Measurements from ENCODE around the gene BTBD2. TPM values are rescaled to one million over a fixed set of nuclear protein-coding genes. Genes with fewer than 3 reads are reported as not detected.

BTBD2 gene
- total RNA-seq, 1 donor from 2014 or later, result 82.3 TPM

GRCh38 chr19:2050991-2051772 lies 35.7 kb upstream of the BTBD2 start, which contains the start of gene MKNK2:
Gene MKNK2, minus strand, starts transcription at chr19:2051244. Its CDS starts 393 bp downstream, at chr19:2050851.
- no peak for DNase-seq (ENCODE audit: extremely low read depth, low read depth, low spot score)

- DNase-seq (ENCODE audit: extremely low read depth, low read depth, low spot score), result no peak
Measured at GRCh38 chr19:2050349-2050990, 35.0 kb upstream of the BTBD2 start.

- DNase-seq (ENCODE audit: extremely low read depth, low read depth, low spot score), result no peak
Measured at GRCh38 chr19:2049741-2050348, 34.3 kb upstream of the BTBD2 start.

DNA sequence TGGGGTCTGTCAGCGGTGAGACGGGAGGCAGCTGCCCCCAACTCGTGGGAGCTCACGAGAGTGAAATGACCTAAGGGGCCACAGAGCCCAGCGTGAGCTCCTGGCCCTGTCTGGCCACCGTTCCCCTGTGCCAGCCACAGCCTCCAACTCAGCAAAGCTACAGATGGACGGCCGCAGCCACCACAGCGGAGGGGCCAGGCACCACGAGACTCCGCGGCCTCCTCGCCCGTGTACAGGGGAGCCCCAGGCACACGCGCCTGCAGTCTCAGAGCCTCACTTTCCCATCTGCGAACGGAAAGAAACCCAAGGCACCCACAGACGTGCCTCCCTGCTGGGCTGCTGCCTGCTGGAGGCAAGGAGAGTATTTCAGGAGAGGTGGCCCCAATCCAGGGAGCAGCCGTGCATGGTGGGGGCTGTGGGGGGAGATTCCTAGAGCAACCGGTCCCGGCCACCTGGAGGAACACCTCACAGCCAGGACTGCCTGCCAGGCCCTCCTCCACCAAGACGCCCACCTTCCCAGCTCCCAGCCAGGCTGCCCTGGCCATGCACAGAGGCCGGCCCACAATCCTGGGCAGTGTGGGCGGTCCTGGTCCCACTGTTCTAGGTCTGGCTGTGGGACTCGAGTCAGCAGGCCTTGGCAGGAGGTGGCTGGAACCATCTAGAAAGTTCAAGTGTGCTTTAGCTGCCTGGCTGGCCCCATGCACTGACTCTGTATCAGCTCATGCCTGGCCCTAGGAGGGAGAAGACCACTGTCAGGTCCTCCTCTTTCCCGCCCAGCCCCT lies 33.6 kb upstream of the BTBD2 start:
- DNase-seq (ENCODE audit: extremely low read depth, low read depth, low spot score), result no peak

DNA sequence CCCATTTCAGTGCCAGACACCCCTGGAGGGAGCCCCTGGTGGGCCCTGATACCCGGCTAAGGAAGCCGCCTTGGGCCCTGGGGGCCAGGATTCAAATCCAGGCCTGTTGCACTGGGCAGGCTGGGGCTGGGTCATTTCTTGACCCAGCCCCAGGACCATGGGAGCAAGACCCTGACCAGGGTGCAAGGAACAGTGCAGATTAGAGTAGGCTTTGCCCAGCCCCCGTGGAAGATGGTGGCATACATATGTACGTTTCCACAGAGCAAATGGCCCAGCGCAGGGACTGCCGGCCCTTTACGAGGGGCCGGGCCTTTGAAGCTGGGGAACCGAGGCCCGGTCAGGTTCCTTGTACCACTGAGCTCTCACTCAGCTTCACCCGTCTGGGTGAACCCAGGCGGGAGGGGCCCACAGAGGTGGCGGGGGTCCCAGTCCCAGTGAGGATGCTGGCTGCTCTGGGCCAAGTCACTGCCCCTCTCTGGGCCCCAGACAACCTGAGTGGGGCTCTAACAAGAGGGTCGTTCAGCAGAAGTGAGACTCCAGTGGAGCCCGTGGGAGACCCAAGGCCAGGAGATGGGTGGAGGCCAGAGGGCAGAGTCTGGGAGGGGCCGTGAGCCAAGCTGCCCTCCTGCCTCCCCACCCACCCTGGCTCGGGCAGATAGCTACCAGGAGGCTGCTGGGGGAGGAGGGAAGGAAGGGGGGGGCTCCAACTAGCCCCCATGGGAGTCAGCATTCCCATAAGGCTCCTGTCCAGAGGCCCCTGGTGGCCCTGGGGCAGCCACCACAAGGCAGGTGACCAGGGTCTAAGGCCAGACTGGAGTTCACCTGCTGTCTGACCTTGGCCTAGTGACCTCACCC lies 32.8 kb upstream of the BTBD2 start:
- DNase-seq (ENCODE audit: extremely low read depth, low read depth, low spot score), result no peak

GRCh38 chr19:2047449-2048103 lies 32.1 kb upstream of the BTBD2 start:
- DNase-seq (ENCODE audit: extremely low read depth, low read depth, low spot score), result no peak

GRCh38 chr19:2047076-2047448 lies 31.5 kb upstream of the BTBD2 start:
- no peak for DNase-seq (ENCODE audit: extremely low read depth, low read depth, low spot score)

DNA sequence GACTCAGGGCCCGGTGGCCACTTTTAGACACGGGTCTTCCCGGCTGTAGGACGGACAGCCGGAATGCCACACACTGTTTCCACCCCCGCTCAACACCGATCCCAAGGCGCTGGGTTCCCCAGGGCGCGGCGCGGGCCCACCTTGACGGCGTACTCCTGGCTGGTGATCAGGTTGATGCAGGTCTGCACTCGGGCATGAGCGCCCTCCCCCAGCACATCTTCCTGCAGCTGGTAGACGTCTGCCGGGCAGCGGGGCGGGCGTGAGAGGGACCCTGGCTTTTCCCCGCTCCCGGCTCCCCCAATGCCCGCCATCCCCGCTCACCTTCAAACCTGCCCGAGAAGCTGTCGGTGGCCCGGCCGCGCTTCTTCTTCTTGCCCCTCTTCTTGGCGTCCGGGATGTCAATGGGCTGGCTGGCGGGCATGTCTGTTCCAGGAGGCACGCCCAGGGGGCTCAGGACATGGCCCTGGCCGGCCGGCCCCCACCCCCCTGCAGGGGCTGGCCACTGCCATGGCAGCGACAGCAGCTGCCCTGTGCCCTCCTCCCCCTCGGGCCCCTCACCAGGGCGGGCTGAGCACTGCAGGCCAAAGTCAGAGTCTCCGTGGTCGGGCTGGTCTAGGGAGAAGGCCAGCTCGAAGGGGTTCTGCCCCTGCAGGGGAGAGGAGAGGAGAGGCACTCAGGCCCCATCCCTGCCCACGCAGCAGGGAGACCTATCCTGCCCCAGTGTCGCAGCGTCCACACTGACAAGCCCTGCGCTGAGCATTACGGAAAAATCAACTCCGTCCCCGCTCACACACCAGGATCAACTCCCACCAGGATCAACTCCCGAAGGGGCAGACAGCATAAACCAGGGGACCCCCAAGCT lies 30.8 kb upstream of the BTBD2 start:
- no peak for DNase-seq (ENCODE audit: extremely low read depth, low read depth, low spot score)

GRCh38 chr19:2045501-2046045 lies 30.1 kb upstream of the BTBD2 start:
- DNase-seq (ENCODE audit: extremely low read depth, low read depth, low spot score), result no peak

DNA sequence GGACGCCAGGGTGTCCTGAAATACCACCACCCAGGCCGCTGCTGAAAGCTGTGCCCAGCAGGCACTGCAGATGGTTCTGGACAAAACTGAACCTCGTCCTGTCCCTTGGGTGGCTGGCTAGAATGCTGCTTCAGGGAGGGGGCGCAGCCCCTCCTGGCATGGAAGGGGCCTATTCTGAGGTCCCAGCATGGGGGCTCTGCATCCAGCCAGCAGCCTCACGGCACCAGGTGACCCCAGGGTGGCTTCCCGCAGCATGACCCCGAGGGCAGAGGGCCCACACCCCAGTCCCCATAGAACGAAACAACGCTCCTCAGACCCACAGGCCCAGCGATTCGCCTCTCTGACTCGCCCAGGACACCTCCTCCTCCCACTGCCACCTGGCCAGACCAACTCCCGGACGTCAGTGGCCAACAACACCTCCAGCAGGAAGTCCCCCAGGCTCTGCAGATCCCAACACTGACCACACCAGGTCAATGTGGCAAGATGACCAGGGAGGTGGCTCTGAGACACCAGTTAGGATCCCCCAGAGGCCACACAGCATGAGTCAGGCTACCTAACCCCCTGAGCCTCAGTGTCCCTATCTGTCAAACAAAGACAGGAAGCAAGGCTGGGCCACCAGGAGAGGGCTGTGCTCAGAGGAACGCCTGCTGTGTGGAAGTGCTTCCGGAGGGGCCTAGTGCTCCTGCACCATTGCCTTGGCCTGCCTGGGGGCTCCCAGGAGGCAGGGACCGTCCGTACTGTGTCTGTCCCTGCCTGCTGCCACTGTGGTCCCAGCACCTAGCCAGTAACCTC lies 29.4 kb upstream of the BTBD2 start:
- no peak for DNase-seq (ENCODE audit: extremely low read depth, low read depth, low spot score)

GRCh38 chr19:2043961-2044708 lies 28.6 kb upstream of the BTBD2 start:
- DNase-seq (ENCODE audit: extremely low read depth, low read depth, low spot score), result no peak

- no peak for DNase-seq (ENCODE audit: extremely low read depth, low read depth, low spot score)
Measured at GRCh38 chr19:2043251-2043641, 27.7 kb upstream of the BTBD2 start.

GRCh38 chr19:2042485-2043250 lies 27.2 kb upstream of the BTBD2 start:
- DNase-seq (ENCODE audit: extremely low read depth, low read depth, low spot score), result no peak

- no peak for DNase-seq (ENCODE audit: extremely low read depth, low read depth, low spot score)
Measured at GRCh38 chr19:2041683-2042484, 26.4 kb upstream of the BTBD2 start.

- DNase-seq (ENCODE audit: extremely low read depth, low read depth, low spot score), result no peak
Measured at GRCh38 chr19:2041433-2041682, 25.8 kb upstream of the BTBD2 start.
